ENCODE data around the gene SMARCAL1. TPM values are rescaled to one million over a fixed set of nuclear protein-coding genes. Genes with fewer than 3 reads are reported as not detected.
A peak's percentile ranks its signal among the peaks of the same experiment; 100 is the strongest.

SMARCAL1 gene
- total and polyA plus RNA-seq, 2 of the 13 experiments (the other 11 are each of a cell fraction or from before 2014, with no cell fraction given) = 12.7 to 21.3 TPM

DNA sequence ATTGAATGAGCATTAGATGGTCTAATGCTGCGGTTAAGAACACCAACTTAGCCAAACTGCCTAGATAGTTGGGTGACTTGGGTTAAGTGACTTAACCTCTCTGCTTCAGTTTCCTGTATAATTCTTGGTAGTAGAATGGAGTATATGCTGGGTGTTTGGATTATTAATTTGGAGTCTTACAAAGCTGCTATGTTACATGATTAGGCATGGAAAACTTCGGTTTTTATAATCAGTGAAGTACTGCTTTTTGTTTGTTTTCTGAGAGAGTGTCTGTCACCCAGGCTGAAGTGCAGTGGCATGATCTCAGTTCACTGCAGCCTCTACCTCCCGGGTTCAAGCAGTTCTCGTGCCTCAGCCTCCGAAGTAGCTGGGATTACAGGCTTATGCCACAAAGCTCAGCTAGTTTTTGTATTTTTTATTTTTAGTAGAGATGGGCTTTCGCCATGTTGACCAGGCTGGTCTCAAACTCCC is 90.9 kb downstream of the SMARCAL1 start:
- DNase-seq (ENCODE audit: low spot score) = no peak
- Histone ChIP-seq H2AFZ (ENCODE audit: low read length) (no peak overlapping the region), H3K4me2 (ENCODE audit: low read depth, low read length) (no peak overlapping the region), H3K79me2 (ENCODE audit: insufficient read depth, low read length) (peaks cover 37% of the 10 kb centered on the region), H3K9me3 (ENCODE audit: low read length) (no peaks in the 10 kb centered on the region), H3K36me3 (replicated peaks in 1 of 2; ENCODE audit: control insufficient read depth in 1 of 2, insufficient read depth in 2 of 2, low read length in 2 of 2) (peaks cover 8 to 63% of the 10 kb centered on the region in 2 experiments), H3K27me3 (ENCODE audit: control insufficient read depth in 1 of 2, insufficient read depth in 2 of 2, low read length in 2 of 2) (peaks cover 0 to 5% of the 10 kb centered on the region in 2 experiments; a peak in 1 of 5 replicates), H3K9ac (ENCODE audit: insufficient read depth, low read depth, low read length) (no peak overlapping the region), H3K4me3 (replicated peaks in 1 of 3; ENCODE audit: insufficient read depth in 1 of 3, low read depth in 2 of 3, low read length in 3 of 3) (no peak overlapping the region), H4K20me1 (ENCODE audit: insufficient read depth, low read length) (peaks cover 63% of the 10 kb centered on the region), H3K4me1 (ENCODE audit: insufficient read depth, low read length) (peaks cover 44% of the 10 kb centered on the region), H3K27ac (ENCODE audit: extremely low read length, insufficient read depth, low read length) (no peak overlapping the region)
- FAIRE-seq = no peak
- in situ Hi-C loops (cut with HindIII; ENCODE audit: extremely low pct_ligation_motif_present, low pct_unique_long_range_greater_than_20kb) = loop anchor here (25.0 kb wide), 2 partner anchors 834 to 1009 kb away; no protein-coding TSS in a partner anchor
- ATAC-seq = no peak
- intact Hi-C loops (cut with micrococcal nuclease; ENCODE audit: unreplicated experiment) = loop anchor here (5.0 kb wide), 1 partner anchor 391 kb away; no protein-coding TSS in a partner anchor
- ChIA-PET CTCF (ENCODE audit: low intra/inter-chr PET ratio, low total read pairs) (no interaction called here), POLR2A (no interaction called here)
- BruUV-seq (replicated peaks) = no TSS peak
- WGBS (ENCODE audit: low lambda C conversion rate) = 94% methylated on average over 6 of the region's 6 CpGs
- no peak for TF ChIP-seq ZNF577 (CRISPR knock-in tag; IDR thresholded peaks at IDR 0.05; ENCODE audit: borderline replicate concordance, low read depth)
- TF ChIP-seq, protein P1, sequence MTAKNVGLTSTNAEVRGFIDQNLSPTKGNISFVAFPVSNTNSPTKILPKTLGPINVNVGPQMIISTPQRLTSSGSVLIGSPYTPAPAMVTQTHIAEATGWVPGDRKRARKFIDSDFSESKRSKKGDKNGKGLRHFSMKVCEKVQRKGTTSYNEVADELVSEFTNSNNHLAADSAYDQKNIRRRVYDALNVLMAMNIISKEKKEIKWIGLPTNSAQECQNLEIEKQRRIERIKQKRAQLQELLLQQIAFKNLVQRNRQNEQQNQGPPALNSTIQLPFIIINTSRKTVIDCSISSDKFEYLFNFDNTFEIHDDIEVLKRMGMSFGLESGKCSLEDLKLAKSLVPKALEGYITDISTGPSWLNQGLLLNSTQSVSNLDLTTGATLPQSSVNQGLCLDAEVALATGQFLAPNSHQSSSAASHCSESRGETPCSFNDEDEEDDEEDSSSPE (CRISPR knock-in tag; IDR thresholded peaks at IDR 0.05) = no peak
- peak; percentile 62; the same call in 1 of the 2 replicates for TF ChIP-seq MBD4 (IDR thresholded peaks at IDR 0.05; ENCODE audit: borderline replicate concordance, low read length)
- peak; percentile 56 for TF ChIP-seq RBM22 (optimal IDR thresholded peaks at IDR 0.05; ENCODE audit: low read length)
- TF ChIP-seq GATAD1 (CRISPR knock-in tag; IDR thresholded peaks at IDR 0.05) = no peak
- TF ChIP-seq IKZF1 (IDR thresholded peaks at IDR 0.05) = no peak
- no peak for TF ChIP-seq ARHGAP35 (CRISPR knock-in tag; IDR thresholded peaks at IDR 0.05; ENCODE audit: borderline replicate concordance)
- no peak for TF ChIP-seq TMF1 (CRISPR knock-in tag; IDR thresholded peaks at IDR 0.05; ENCODE audit: low read depth)
- no peak for TF ChIP-seq ZNF878 (CRISPR knock-in tag; IDR thresholded peaks at IDR 0.05)
- TF ChIP-seq ARNT (IDR thresholded peaks at IDR 0.05) = no peak
- TF ChIP-seq FOXJ3 (CRISPR knock-in tag; IDR thresholded peaks at IDR 0.05; ENCODE audit: borderline replicate concordance) = peak; percentile 39; the same call in 1 of the 2 replicates
- 0 out of 4 replicates have a peak, but pooled peaks of 1 of the 2 experiments have one; percentile 35 for TF ChIP-seq NR2F1 (CRISPR knock-in tag; IDR thresholded peaks at IDR 0.05)
- TF ChIP-seq HMGA1 (CRISPR knock-in tag; conservative IDR thresholded peaks at IDR 0.05) = no peak
- peak; percentile 60; the same call in 1 of the 2 replicates for TF ChIP-seq MTF1 (CRISPR knock-in tag; IDR thresholded peaks at IDR 0.05)
- TF ChIP-seq POLR2G (IDR thresholded peaks at IDR 0.05; ENCODE audit: low read depth, low read length) = peak; percentile 12; the same call in 1 of the 2 replicates
- TF ChIP-seq NCOA1 (CRISPR knock-in tag; IDR thresholded peaks at IDR 0.05) = no peak
- TF ChIP-seq, protein P2, sequence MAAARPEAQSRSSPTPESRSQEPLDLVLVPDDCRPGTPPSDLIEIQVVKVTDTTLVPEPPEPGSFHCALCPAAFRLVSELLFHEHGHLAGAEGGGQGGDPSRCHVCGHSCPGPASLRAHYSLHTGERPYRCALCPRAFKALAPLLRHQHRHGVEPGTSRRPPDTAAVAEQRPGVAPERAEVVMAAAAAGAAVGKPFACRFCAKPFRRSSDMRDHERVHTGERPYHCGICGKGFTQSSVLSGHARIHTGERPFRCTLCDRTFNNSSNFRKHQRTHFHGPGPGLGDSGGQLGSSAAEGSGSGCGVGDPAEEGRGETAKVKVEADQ (CRISPR knock-in tag; IDR thresholded peaks at IDR 0.05; ENCODE audit: borderline replicate concordance) = peak; percentile 9; the same call in 1 of the 2 replicates
- no peak for TF ChIP-seq ZNF20 (CRISPR knock-in tag; IDR thresholded peaks at IDR 0.05)
- peak; percentile 28; the same call in 1 of the 2 replicates for TF ChIP-seq BRCA1 (CRISPR knock-in tag; IDR thresholded peaks at IDR 0.05)
- TF ChIP-seq ZNF121 (CRISPR knock-in tag; IDR thresholded peaks at IDR 0.05) = no peak
- TF ChIP-seq MED13 (CRISPR knock-in tag; IDR thresholded peaks at IDR 0.05) = 0 out of 2 replicates have a peak, but pooled peaks have one; percentile 29
- TF ChIP-seq ATAD3A (CRISPR knock-in tag; IDR thresholded peaks at IDR 0.05) = no peak
- TF ChIP-seq EZH2 (conservative IDR thresholded peaks at IDR 0.05; ENCODE audit: low read depth, low read length) = no peak
- 0 out of 2 replicates have a peak, but pooled peaks have one; percentile 11 for TF ChIP-seq ZNF143 (CRISPR knock-in tag; IDR thresholded peaks at IDR 0.05)
- no peak for TF ChIP-seq ZNF543 (CRISPR knock-in tag; IDR thresholded peaks at IDR 0.05)
- TF ChIP-seq ZMYM2 (CRISPR knock-in tag; IDR thresholded peaks at IDR 0.05) = 0 out of 2 replicates have a peak, but pooled peaks have one; percentile 19
